GM18526 (cell line): ENCODE results near the gene C10orf90.

Experiments used
- POLR2A ChIP-seq: IDR thresholded peaks from 3 replicates; pipeline ENCODE4 v1.6.1; 2011; ENCODE audit not compliant: insufficient read length; ENCODE audit errors: extremely low read depth

C10orf90 gene

GRCh38 chr10:126583552-126584200, 86.8 kb downstream of the C10orf90 start:
- TF ChIP-seq POLR2A, result no peak

DNA sequence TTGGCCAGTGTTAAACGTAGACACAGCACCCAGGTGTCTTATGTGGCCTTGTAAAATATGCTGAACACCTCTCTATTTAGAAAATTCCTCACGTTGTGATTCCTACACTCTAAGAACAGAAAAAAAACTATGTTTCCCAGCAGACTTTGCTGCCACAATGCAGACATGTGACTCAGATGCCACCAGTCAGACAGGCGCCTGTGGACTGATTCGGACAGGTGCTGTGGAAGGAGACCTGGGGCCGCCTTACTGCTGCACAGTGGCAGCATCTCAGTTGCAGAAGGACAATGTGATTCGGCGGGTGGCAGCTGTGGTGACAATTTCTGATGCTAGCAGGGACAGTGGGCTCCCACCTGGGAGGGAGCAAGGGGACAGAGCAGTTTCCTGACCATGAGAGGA, 88.8 kb downstream of the C10orf90 start:
- TF ChIP-seq POLR2A, result no peak

- TF ChIP-seq POLR2A, result no peak
Observed at GRCh38 chr10:126580873-126581647, 89.4 kb downstream of the C10orf90 start.

- TF ChIP-seq POLR2A, result no peak
Observed at GRCh38 chr10:126576336-126576735, 94.2 kb downstream of the C10orf90 start.

DNA sequence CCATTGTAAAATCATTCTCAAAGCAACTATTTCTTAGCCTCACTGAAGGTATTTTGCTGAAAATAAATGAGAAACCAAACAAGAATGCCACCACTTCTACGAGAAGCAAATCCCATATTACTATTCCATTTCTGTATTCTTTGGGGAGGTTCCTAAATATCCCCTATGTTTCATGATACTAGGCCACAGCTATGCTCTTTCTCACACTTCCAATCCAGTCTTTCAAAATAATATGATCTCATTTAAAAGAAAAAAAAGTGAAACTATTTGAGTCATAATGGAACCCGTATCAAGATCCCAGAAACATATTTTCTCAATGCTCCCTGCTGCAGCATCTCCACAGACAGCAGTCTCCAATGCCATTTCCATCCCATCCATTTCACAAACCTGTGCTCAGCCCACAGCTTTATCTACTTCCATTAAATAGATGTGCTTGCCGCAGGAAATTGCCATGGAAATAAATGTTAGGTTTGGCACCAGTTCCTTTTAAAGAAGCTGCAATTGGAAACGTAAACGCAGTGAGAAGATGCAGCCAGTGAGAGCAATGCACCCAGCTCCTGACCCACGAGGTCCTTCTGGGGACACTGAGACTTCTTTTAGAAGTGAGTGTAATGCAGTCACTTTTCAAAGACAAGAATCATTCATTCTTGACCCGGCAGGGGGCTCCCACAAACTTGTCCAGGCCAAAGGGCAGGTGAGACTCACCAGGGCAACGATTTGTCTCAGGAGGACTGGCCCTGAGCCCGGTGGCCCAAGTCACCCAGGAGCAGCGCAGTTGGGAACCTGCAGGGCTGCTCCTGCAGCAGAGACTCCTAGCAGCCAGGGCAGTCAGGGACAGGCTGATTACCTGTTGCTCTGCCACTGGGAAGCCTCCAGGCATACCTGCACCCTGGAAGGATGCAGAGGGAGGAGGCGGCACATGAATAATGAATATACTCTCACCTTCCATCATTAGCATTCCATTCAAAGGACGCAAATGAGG, 99.6 kb downstream of the C10orf90 start:
- TF ChIP-seq POLR2A, result no peak

GRCh38 chr10:126570245-126570570, 100.3 kb downstream of the C10orf90 start:
- no peak for TF ChIP-seq POLR2A

GRCh38 chr10:126569513-126570244, 100.8 kb downstream of the C10orf90 start:
- TF ChIP-seq POLR2A, result no peak

DNA sequence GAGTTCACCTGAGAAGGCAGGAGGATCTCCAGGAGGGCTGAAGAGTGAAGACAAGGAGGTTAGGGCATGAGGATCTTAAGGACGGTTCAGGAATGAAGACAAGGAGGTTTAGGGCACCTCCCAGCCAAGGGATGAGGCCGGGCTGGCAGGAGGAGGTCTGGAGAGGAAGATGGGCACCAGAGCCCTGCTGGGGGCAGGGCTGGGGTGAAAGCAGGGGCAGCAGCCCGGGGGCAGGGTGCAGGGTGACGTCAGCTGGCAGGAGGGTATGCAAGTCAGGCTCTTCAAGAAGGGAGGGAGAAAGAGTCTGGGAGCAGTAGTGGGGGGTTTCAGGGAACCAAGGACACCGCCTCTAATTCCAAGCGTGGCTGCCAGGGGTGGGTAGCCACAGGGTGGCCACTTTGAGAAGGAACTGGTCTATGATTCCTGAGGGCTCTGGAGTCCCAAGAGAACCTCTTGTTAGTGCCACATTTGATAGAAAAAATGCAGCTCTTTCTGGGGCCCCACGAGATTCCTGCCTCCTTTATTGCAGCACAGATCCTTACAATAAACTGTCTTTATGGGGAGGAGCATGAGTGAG, 101.6 kb downstream of the C10orf90 start:
- no peak for TF ChIP-seq POLR2A

GRCh38 chr10:126565871-126566270, 104.6 kb downstream of the C10orf90 start:
- TF ChIP-seq POLR2A, result no peak

DNA sequence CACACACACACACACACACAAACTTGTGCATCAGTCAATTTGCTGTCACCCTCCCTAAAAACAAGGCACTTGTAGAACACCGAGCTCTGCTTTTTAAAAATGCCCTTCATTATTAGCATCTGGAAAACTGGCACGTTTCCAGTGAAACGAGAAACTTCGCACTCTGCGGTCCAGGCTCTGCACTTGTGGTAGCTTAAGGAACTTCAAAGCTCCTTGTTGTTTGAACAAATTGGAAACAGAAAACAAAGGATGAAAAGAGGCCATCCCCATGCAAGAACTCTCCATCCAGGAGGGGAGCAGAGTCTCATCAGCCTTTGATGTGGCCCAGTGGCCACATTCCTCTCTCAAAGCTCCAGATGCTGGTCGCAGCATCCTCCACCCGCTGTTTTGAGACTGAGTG, 105.1 kb downstream of the C10orf90 start:
- TF ChIP-seq POLR2A, result no peak

DNA sequence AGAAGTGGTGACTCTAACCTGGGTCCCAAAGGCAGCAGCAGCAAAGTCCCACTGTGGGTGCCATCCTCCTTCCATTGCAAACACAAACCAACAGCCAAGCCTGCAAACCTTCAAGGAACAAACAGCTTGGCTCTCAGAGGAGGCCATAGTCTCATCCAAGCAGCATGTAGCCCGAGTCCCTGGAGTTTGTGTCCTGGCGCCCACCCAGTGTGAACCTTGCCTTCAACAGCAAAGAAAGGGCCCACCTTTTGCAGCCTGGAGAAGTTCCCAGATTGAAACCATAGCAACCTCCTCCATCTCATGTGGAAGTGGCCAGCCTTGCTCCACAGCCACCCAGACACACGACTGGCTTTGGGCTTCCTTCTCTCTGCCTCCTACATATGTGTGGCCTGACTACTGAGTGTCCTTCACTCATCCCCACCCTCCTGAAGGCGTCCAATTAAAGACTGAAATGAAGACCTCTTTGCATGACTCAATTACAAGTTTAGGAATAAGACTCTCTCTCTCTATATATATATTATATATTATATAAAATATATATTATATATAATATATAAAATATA, 106.1 kb downstream of the C10orf90 start:
- TF ChIP-seq POLR2A, result no peak

DNA sequence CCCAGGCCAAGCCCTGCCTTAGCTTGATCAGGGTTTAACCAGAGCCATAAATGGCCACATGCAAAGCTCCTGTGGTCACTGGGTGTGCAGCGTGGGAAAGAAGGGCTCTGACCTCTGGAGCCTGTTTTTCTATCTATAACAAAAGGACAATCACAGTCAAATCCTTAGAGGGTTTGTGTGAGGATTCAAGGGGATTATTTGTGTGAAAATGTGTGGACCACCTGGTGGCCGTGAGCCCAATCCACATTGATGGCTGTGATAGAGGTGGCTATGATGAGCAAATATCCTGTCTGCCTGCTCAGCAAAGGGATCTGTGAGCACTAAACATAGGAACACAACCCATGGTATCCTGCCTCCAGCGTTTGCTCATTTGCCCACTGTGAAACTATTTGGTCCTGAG, 107.1 kb downstream of the C10orf90 start:
- no peak for TF ChIP-seq POLR2A

DNA sequence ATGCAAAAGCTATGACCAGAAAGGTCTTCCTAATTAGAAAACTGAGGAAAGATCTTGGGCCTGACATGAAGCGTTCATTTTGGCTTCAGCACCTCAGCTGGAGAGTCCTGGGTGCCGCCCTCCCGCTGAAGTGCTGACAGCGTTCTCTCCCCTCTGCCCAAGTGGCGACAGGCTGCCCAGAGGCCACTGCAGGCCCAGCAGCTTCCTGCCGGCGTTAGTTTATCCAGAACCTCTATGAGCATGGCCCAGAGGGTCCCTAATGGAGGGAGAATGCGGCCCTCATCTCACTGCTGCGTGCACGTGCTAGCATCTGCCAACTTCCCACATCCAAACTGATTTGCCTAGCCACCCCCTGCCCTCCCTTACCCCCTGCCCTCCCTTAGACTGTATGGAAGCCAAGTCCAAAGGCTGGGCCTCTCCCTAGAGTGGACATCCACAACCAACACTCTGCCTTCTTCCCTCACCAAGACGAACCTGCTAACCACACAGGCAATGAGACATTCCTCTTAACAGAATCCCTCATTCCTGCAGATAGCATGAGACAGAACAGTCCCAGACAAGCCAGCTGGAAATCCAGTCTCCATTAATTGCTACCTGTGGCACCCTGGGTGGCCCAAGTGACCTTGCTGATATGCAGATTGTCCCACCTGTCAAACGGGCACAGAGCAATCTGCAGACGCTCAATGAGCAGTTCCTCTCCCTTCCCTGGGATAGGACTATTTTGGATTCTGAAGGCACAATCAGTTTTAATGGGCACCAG, 108.4 kb downstream of the C10orf90 start:
- no peak for TF ChIP-seq POLR2A

DNA sequence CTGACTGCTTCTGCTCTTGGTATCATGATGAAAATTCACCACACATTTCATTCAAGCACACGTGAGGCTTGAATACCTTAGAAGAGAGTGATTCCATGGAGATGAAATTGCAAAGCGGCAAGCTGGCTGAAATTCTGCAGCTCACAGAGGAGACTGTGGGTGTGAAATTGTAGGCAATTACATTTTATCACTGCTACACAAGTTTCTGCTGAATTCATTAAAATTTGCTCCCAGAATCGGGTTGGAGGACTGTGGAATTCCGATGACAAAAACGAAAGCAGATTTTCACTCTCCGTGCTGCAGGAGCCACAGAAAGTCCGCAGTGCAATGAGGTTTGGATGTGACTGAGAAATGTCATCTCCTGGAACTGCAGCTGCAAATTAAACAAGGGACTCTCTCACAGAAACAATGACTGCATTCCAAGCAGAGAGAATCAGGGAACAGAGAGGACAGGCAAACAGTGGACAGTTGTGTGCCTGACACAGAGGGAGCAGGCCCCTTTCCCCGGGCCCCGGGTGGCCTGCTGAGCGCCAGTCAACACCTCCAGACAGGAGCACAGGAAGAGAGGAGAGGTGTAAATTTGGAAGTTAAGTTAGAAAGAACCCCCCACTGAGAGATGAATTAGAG, 109.1 kb downstream of the C10orf90 start:
- no peak for TF ChIP-seq POLR2A

DNA sequence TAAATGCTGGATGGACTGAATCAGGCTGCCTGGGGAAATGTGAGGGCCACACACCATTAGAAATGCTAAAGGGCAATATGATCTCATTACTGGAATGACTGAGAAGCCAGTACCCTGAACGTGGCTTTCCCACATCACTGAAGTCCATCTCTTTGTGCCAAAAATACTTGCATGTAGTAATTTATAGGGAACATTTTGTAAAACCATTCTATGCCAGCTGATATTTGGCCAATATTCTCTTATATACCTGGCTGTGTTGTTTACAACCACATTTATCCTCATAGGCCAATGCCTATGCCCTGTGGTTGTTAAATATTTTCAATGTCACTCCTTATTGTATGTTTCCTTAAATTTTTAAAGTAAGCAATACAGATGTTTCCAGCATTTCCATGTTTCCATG, 111.6 kb downstream of the C10orf90 start:
- no peak for TF ChIP-seq POLR2A
